HCT116 (cell line): ENCODE results near the gene RABGAP1. TPM values are rescaled to one million over a fixed set of nuclear protein-coding genes. Genes with fewer than 3 reads are reported as not detected.

ENCODE experiments used
- ATAC-seq: fragments of 200-7000 bp; cut with Tn5 transposase; 2 replicates; pipeline ENCODE4 v1.9.1; 2020; ENCODE audit warnings: mild to moderate bottlenecking, moderate library complexity
- BruUV-seq: library from RNA; stranded (reverse); fragments of 400-500 nt; replicated peaks from 2 replicates; lab custom pipeline; 2021; lab: Mats Ljungman, UMichigan
- CTCF ChIA-PET: fragments of 300-600 bp; sonication (Branson Sonifier 250); formaldehyde crosslinking; loops from one replicate; lab custom pipeline; 2021; ENCODE audit warnings: antibody characterized with exemption; lab: Charles Lee
- POLR2A ChIA-PET: fragments of 300-600, 350-600 bp; sonication (Branson Sonifier 250); formaldehyde crosslinking; loops from one replicate; lab custom pipeline; 2021; ENCODE audit warnings: antibody characterized with exemption; lab: Charles Lee
- RAD21 ChIA-PET, 2 experiments: fragments of 300-600 bp; sonication (Branson Sonifier 250); formaldehyde crosslinking; loops; one replicate each; lab custom pipeline; 2023; ENCODE audit warnings: low total read pairs in 2 of 2; ENCODE audit not compliant: uncharacterized antibody in 2 of 2, unreplicated experiment in 2 of 2, low non-redundant PET in 1 of 2; lab: Charles Lee
- DNase-seq: peaks from one replicate; pipeline ENCODE4 v3.0.0-alpha.2; 2010; ENCODE audit warnings: low read depth, low spot score
- H2AFZ ChIP-seq: fragments of 200-600 bp; shearing (Covaris generic), sonication (generic); 2 replicates; pipeline ENCODE4 v1.6.1; 2017; ENCODE audit warnings: low read depth, mixed run types, mixed read lengths, antibody characterized with exemption, low read length; ENCODE audit not compliant: poor library complexity, severe bottlenecking
- H3K27ac ChIP-seq: 2 replicates; pipeline ENCODE4 v1.5.1; 2012; ENCODE audit warnings: low read depth, low read length
- H3K27me3 ChIP-seq: fragments of 200-600 bp; sonication (generic); 2 replicates; pipeline ENCODE4 v1.6.1; 2016; ENCODE audit warnings: mixed run types, low read length, mixed read lengths; ENCODE audit not compliant: insufficient read depth
- H3K36me3 ChIP-seq, 2 experiments: fragments of 200-500 bp in 1 of 2; fragments of 200-600 bp in 1 of 2; sonication (Bioruptor generic) in 1 of 2; sonication (generic) in 1 of 2; 2 replicates each; pipeline versions ENCODE4 v1.5.1 to v1.6.1; 2014 to 2016; ENCODE audit warnings: low read length in 2 of 2, inconsistent platforms in 1 of 2, mixed read lengths in 1 of 2, mixed run types in 1 of 2; ENCODE audit not compliant: insufficient read depth in 2 of 2, control insufficient read depth in 1 of 2
- H3K4me1 ChIP-seq, 2 experiments: fragments of 200-600 bp in 1 of 2; sonication (generic) in 1 of 2; 2 replicates each; pipeline versions ENCODE4 v1.5.1 to v1.6.1; 2012 to 2017; ENCODE audit warnings: low read length in 2 of 2, inconsistent platforms in 1 of 2, mild to moderate bottlenecking in 1 of 2, mixed read lengths in 1 of 2, mixed run types in 1 of 2, moderate library complexity in 1 of 2; ENCODE audit not compliant: insufficient read depth in 2 of 2, control insufficient read depth in 1 of 2
- H3K4me2 ChIP-seq: fragments of 200-600 bp; sonication (generic); 2 replicates; pipeline ENCODE4 v1.6.1; 2017; ENCODE audit warnings: mixed run types, low read length, mixed read lengths
- H3K4me3 ChIP-seq, 2 experiments: fragments of 200-600 bp in 1 of 2; sonication (generic) in 1 of 2; replicated peaks in 1 of 2; 2 replicates each; pipeline ENCODE4 v1.5.1; 2011 to 2016; ENCODE audit warnings: low read length in 2 of 2, control low read depth in 1 of 2, low read depth in 1 of 2, mild to moderate bottlenecking in 1 of 2, mixed read lengths in 1 of 2, mixed run types in 1 of 2
- H3K79me2 ChIP-seq: fragments of 200-600 bp; sonication (generic); 2 replicates; pipeline ENCODE4 v1.6.1; 2017; ENCODE audit warnings: mild to moderate bottlenecking, mixed run types, low read length, moderate library complexity, mixed read lengths; ENCODE audit not compliant: insufficient read depth
- H3K9ac ChIP-seq: fragments of 200-600 bp; sonication (generic); 2 replicates; pipeline ENCODE4 v1.6.1; 2016; ENCODE audit warnings: low read length, mixed read lengths
- H3K9me2 ChIP-seq: fragments of 200-600 bp; sonication (generic), shearing (Covaris generic); 2 replicates; pipeline ENCODE4 v1.6.1; 2017; ENCODE audit warnings: mixed run types, mild to moderate bottlenecking, moderate library complexity; ENCODE audit not compliant: insufficient read depth
- H3K9me3 ChIP-seq, 2 experiments: fragments of 200-500 bp in 1 of 2; fragments of 200-600 bp in 1 of 2; sonication (Bioruptor generic) in 1 of 2; sonication (generic) in 1 of 2; 2 replicates each; pipeline ENCODE4 v1.6.1; 2014 to 2017; ENCODE audit warnings: low read length in 2 of 2, mixed read lengths in 2 of 2, inconsistent platforms in 1 of 2, low read depth in 1 of 2, mild to moderate bottlenecking in 1 of 2, mixed run types in 1 of 2, moderate library complexity in 1 of 2; ENCODE audit not compliant: control insufficient read depth in 1 of 2, insufficient read depth in 1 of 2
- H4K20me1 ChIP-seq: fragments of 200-600 bp; sonication (generic), shearing (Covaris generic); 2 replicates; pipeline ENCODE4 v1.6.1; 2017; ENCODE audit warnings: mixed run types, mild to moderate bottlenecking, moderate library complexity; ENCODE audit not compliant: insufficient read depth
- CBX3 ChIP-seq: IDR thresholded peaks from 2 replicates; pipeline ENCODE4 v1.6.1; 2012; ENCODE audit warnings: low read depth
- CTCF ChIP-seq, 3 experiments: fragments of 200-600 bp in 1 of 3; sonication (generic) in 1 of 3; IDR thresholded peaks in 2 of 3; conservative IDR thresholded peaks in 1 of 3; 2 replicates each; pipeline ENCODE4 v1.5.1; 2012 to 2017; ENCODE audit warnings: low read depth in 2 of 3, low read length in 2 of 3, antibody characterized with exemption in 1 of 3, borderline replicate concordance in 1 of 3, control low read depth in 1 of 3, mild to moderate bottlenecking in 1 of 3, mixed read lengths in 1 of 3, mixed run types in 1 of 3, moderate library complexity in 1 of 3; ENCODE audit not compliant: insufficient read depth in 1 of 3
- EGR1 ChIP-seq: IDR thresholded peaks from 2 replicates; pipeline ENCODE4 v1.6.1; 2012; ENCODE audit warnings: low read depth
- ELF1 ChIP-seq: IDR thresholded peaks from 2 replicates; pipeline ENCODE4 v1.6.1; 2012; ENCODE audit warnings: low read depth, borderline replicate concordance
- EZH2 ChIP-seq: fragments of 200-600 bp; sonication (generic); IDR thresholded peaks from 2 replicates; pipeline ENCODE4 v1.6.1; 2017; ENCODE audit warnings: antibody characterized with exemption, mixed run types
- JUND ChIP-seq: IDR thresholded peaks from 2 replicates; pipeline ENCODE4 v1.6.1; 2012
- MAX ChIP-seq: IDR thresholded peaks from 2 replicates; pipeline ENCODE4 v1.6.1; 2012
- POLR2A ChIP-seq: IDR thresholded peaks from 2 replicates; pipeline ENCODE4 v1.7.0; 2011; ENCODE audit warnings: borderline replicate concordance; ENCODE audit not compliant: insufficient read depth, insufficient read length; ENCODE audit errors: extremely low read depth
- RAD21 ChIP-seq: IDR thresholded peaks from 2 replicates; pipeline ENCODE4 v1.6.1; 2012; ENCODE audit warnings: low read depth, mild to moderate bottlenecking
- SIN3A ChIP-seq: IDR thresholded peaks from 2 replicates; pipeline ENCODE4 v1.6.1; 2012; ENCODE audit warnings: low read depth
- SP1 ChIP-seq: IDR thresholded peaks from 2 replicates; pipeline ENCODE4 v1.6.1; 2012; ENCODE audit warnings: low read depth
- SRF ChIP-seq: IDR thresholded peaks from 2 replicates; pipeline ENCODE4 v1.6.1; 2012; ENCODE audit warnings: low read depth
- TCF7L2 ChIP-seq: IDR thresholded peaks from 2 replicates; pipeline ENCODE4 v1.7.0; 2011; ENCODE audit warnings: borderline replicate concordance, inconsistent platforms; ENCODE audit not compliant: insufficient read depth, insufficient read length; ENCODE audit errors: extremely low read depth
- YY1 ChIP-seq: IDR thresholded peaks from 2 replicates; pipeline ENCODE4 v1.6.1; 2011; ENCODE audit warnings: low read length, low read depth, moderate library complexity, mild to moderate bottlenecking; ENCODE audit not compliant: insufficient replicate concordance; ENCODE audit errors: extremely low read depth
- ZBTB33 ChIP-seq: IDR thresholded peaks from 2 replicates; pipeline ENCODE4 v1.6.1; 2011; ENCODE audit warnings: mild to moderate bottlenecking, low read length, moderate library complexity; ENCODE audit not compliant: insufficient replicate concordance; ENCODE audit errors: extremely low read depth
- ZFX ChIP-seq: fragments of 450-650 bp; IDR thresholded peaks from 2 replicates; pipeline ENCODE4 v1.6.1; 2017
- ZNF274 ChIP-seq: fragments of 200-500 bp; sonication (Bioruptor generic); IDR thresholded peaks from 2 replicates; pipeline ENCODE4 v1.6.1; 2014; ENCODE audit warnings: mild to moderate bottlenecking, low read depth, low read length, inconsistent platforms
- intact Hi-C: fragments of 100-400 bp; cut with micrococcal nuclease; formaldehyde crosslinking; loops from 2 replicates; pipeline ENCODE4 v1.10.0; 2022
- total RNA-seq: library from RNA; stranded (reverse); gene quantifications from one replicate; pipeline ENCODE4 v1.2.1, GENCODE V29; 2021; ENCODE audit not compliant: unreplicated experiment

RABGAP1 gene
- total RNA-seq, 1 experiment from 2014 or later = 29.7 TPM

GRCh38 chr9:122955961-122956360 is 15.1 kb downstream of the RABGAP1 start (continued):
- TF ChIP-seq ZBTB33 (no peak), SIN3A (no peak), SRF (no peak), YY1 (no peak)
- TF ChIP-seq, all 23 proteins: peak for 0

- Histone ChIP-seq H3K36me3 (peaks cover 0 to 3% of the 10 kb centered on the region in 2 experiments; a peak in 1 of 4 replicates), H3K9me3 (no peaks in the 10 kb centered on the region), H3K4me2 (no peak overlapping the region), H3K4me1 (no peaks in the 10 kb centered on the region), H4K20me1 (no peaks in the 10 kb centered on the region), H3K27ac (no peak overlapping the region), H3K4me3 (no peak overlapping the region), H2AFZ (no peak overlapping the region), H3K79me2 (peaks cover 14% of the 10 kb centered on the region), H3K9me2 (no peaks in the 10 kb centered on the region), H3K9ac (no peak overlapping the region), H3K27me3 (no peaks in the 10 kb centered on the region)
- ChIA-PET RAD21 (no interaction called here), POLR2A (no interaction called here), CTCF (no interaction called here)
- TF ChIP-seq YY1 = no peak
- TF ChIP-seq SIN3A = no peak
- TF ChIP-seq ELF1 = no peak
- TF ChIP-seq POLR2A = no peak
- TF ChIP-seq RAD21 = no peak
- TF ChIP-seq ZNF274 = no peak
- no peak for TF ChIP-seq EGR1
- no peak for TF ChIP-seq MAX
- no peak for TF ChIP-seq CTCF (IDR thresholded peaks at IDR 0.05 in 2 of 3, conservative IDR thresholded peaks at IDR 0.05 in 1 of 3; ENCODE audit: borderline replicate concordance in 1 of 3, insufficient read depth in 1 of 3, low read depth in 2 of 3, low read length in 2 of 3)
- no peak for TF ChIP-seq SP1
- no peak for TF ChIP-seq TCF7L2
- no peak for TF ChIP-seq ZFX
- no peak for TF ChIP-seq CBX3
- TF ChIP-seq JUND = no peak
- TF ChIP-seq ZBTB33 = no peak
- TF ChIP-seq SRF = no peak
- no peak for TF ChIP-seq EZH2
- intact Hi-C loops = no loop called here
- DNase-seq (no peak), ATAC-seq (no peak)
- BruUV-seq = no TSS peak
These were observed 20.3 kb downstream of the RABGAP1 start for GRCh38 chr9:122961139-122961538.
